Measurements from ENCODE around the gene KDM5B.
A peak's percentile ranks its signal among the peaks of the same experiment; 100 is the strongest.

The KDM5B gene

GRCh38 chr1:202848191-202848542 is 39.9 kb upstream of the KDM5B start:
- peak; percentile 23 for DNase-seq (ENCODE audit: low read depth)
- no peak for TF ChIP-seq CTCF (IDR thresholded peaks at IDR 0.05; ENCODE audit: insufficient read depth, low read depth, low read length, missing control alignments)
- H3K4me3 ChIP-seq (ENCODE audit: low read length) = no peak overlapping the region

DNA sequence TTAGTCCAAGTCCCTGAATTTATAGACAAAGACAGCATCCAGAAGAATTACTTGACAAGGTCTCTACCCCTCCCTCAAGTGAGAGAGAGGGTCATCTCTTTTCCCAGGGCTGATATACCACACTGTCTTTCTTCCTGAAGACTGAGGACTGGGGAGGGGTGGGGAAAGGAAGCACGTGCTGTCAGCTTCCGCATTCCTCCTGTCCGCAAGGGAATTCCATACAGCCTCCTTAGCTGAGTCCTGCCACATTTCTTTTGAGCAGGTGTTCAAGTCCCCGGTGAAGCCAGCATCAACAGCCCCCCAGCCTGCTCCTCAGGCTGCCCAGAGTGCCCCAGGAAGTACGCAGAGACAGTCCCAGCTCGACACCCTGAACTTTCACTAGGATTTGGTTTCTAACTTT is 36.7 kb upstream of the KDM5B start:
- no peak for DNase-seq (ENCODE audit: low read depth)
- no peak overlapping the region for H3K4me3 ChIP-seq (ENCODE audit: low read length)
- TF ChIP-seq CTCF (IDR thresholded peaks at IDR 0.05; ENCODE audit: insufficient read depth, low read depth, low read length, missing control alignments) = no peak

DNA sequence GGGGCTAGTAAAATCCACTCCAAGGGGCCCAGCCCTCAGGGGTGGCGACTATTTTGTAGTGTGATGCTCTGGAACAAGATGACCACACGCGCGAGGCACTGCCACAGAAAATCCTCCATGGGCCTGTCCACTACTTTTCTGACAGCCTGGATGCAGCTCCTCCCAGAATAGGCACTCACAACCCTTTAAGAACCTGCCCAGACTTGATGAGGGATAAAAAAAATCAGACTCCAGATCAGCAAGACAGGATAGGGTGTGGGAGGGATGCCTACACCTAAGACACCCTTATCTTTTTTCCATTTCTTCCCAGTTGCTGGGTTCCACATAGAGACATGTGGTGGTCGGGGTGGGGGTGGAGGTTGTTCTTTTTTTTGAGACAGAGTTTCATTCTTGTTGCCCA is 36.0 kb upstream of the KDM5B start:
- no peak for TF ChIP-seq CTCF (IDR thresholded peaks at IDR 0.05; ENCODE audit: insufficient read depth, low read depth, low read length, missing control alignments)
- DNase-seq (ENCODE audit: low read depth) = peak; percentile 80
- H3K4me3 ChIP-seq (ENCODE audit: low read length) = no peak overlapping the region

GRCh38 chr1:202843081-202843480 is 34.9 kb upstream of the KDM5B start:
- DNase-seq (ENCODE audit: low read depth) = no peak
- no peak for TF ChIP-seq CTCF (IDR thresholded peaks at IDR 0.05; ENCODE audit: insufficient read depth, low read depth, low read length, missing control alignments)
- H3K4me3 ChIP-seq (ENCODE audit: low read length) = no peak overlapping the region

GRCh38 chr1:202837746-202838262 is 29.6 kb upstream of the KDM5B start:
- no peak for DNase-seq (ENCODE audit: low read depth)
- no peak overlapping the region for H3K4me3 ChIP-seq (ENCODE audit: low read length)
- TF ChIP-seq CTCF (IDR thresholded peaks at IDR 0.05; ENCODE audit: insufficient read depth, low read depth, low read length, missing control alignments) = no peak

- H3K4me3 ChIP-seq (ENCODE audit: low read length) = no peak overlapping the region
- TF ChIP-seq CTCF (IDR thresholded peaks at IDR 0.05; ENCODE audit: insufficient read depth, low read depth, low read length, missing control alignments) = no peak
- DNase-seq (ENCODE audit: low read depth) = peak; percentile 93
Observed at GRCh38 chr1:202836623-202837403, 28.6 kb upstream of the KDM5B start.

DNA sequence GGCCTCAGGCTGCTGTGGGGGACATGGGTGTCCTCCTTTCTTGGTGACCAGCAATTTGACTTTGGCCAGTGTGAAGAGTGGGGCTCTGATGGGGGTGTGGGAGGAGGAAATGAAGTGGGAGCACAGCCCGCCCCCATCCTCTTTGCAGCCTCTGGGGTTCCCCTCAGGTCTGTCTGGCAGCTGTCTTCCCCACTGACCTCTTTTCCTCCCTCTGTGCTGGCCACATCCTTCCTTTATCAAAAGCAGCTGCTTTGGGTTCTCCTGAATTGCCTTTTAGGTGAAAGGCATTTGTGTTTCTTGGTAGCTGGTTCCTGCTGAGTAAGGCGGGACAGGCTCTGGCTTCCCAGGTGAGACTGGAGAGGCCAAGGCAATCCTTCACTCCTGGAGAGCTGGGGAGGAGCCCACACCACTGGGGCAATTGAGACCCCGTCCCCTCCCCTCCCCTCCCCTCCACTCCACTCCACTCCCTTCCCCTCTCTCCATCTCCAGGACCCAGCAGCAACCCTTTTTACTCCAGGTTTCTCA is 27.4 kb upstream of the KDM5B start:
- DNase-seq (ENCODE audit: low read depth) = no peak
- no peak for TF ChIP-seq CTCF (IDR thresholded peaks at IDR 0.05; ENCODE audit: insufficient read depth, low read depth, low read length, missing control alignments)
- no peak overlapping the region for H3K4me3 ChIP-seq (ENCODE audit: low read length)
